ENCODE data around the gene ANKRD28. TPM values are rescaled to one million over a fixed set of nuclear protein-coding genes. Genes with fewer than 3 reads are reported as not detected.
A peak's percentile ranks its signal among the peaks of the same experiment; 100 is the strongest.

ANKRD28 gene
- total RNA-seq, 2 donors from 2014 or later, result 54.5 to 69.3 TPM

DNA sequence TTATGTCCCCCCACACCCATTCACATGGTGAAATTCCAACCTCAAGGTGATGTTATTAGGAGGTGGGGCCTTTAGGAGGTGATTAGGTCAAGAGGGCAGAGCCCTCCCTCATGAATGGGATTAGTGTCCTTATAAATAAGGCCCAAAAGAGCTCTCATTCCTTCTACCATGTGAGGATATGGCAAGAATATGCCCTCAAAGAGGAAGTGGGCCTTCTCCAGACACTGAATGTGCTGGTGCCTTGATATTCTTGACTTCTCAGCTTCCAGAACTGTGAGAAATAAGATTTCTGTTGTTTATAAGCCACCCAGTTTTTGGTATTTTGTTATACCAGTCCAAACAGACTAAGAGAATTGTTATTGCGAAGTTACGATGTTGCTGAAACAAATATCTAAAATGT, 94.4 kb downstream of the ANKRD28 start:
- no peak for ATAC-seq (replicated peaks)
- H3K4me1 Mint-ChIP-seq, result no peaks in the 10 kb centered on the region
- no peaks in the 10 kb centered on the region for H3K27me3 Mint-ChIP-seq
- peaks cover 78% of the 10 kb centered on the region for H3K36me3 Mint-ChIP-seq (ENCODE audit: low read depth)
- H3K4me3 Mint-ChIP-seq, result no peak overlapping the region
- no peaks in the 10 kb centered on the region for H3K9me3 Mint-ChIP-seq
- no peak overlapping the region for H3K27ac Mint-ChIP-seq

DNA sequence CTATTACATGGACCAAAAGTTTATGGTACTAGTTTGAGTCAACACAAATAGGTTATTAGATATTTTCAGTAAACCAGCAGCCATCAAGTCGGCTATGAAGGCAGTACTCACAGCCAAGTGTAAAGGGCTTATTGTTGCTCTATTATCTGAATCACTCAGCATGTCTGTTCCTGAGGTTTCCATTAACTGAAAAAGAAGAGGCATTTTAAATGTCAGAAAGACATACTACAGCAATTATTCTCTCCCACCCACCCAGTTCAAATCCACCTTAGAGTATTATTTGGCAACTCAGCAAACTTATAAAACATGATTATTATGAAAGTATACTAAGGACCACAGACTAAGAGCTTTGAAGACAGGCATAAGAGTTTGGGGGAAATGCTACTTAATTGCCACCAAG, 103.2 kb downstream of the ANKRD28 start:
- Mint-ChIP-seq H3K9me3 (no peaks in the 10 kb centered on the region), H3K27me3 (no peaks in the 10 kb centered on the region), H3K4me1 (no peaks in the 10 kb centered on the region), H3K27ac (peak overlapping the region; percentile 20), H3K4me3 (no peak overlapping the region), H3K36me3 (ENCODE audit: low read depth) (peaks cover 90% of the 10 kb centered on the region)
- ATAC-seq (replicated peaks), result no peak

DNA sequence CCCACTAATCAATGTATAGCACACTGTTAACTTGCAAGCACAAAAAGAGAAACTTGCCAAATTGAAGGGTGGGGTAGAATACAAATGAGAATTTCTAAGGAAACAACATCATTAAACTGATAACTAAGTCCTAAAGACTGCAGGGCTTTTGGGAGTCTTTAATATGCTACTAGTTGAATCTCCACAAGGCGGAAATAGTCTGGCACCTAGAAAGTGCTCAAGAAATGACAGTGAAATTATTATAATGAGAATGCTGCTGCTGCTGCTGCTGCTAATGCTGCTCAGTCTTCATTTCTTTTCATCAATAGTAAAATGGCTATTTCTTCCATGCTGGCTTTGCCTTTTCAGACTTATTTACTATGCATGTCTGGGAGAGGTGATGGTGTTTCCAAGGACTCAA, 104.4 kb downstream of the ANKRD28 start:
- Mint-ChIP-seq H3K27me3 (no peaks in the 10 kb centered on the region), H3K4me1 (no peaks in the 10 kb centered on the region), H3K4me3 (no peak overlapping the region), H3K36me3 (ENCODE audit: low read depth) (peaks cover 92% of the 10 kb centered on the region), H3K27ac (peak overlapping the region; percentile 51), H3K9me3 (no peaks in the 10 kb centered on the region)
- no peak for ATAC-seq (replicated peaks)

DNA sequence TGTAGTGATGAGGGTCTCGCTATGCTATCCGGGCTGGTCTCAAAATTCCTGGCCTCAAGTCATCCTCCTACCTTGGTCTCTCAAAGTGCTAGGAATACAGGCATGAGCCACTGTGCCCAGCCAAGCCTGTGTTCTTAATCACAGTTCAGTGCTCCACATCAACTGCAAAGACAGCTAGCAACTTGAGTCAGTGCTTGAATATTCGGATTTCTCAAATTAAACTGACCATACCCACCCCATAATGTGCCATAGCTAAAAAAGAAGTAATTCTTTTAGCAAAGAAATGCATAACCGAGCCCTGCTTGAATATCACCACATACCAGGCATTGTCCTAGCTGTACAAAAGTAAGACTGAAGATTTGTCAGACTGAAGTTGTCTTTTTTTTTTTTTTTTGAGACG, 107.0 kb downstream of the ANKRD28 start:
- Mint-ChIP-seq H3K27ac (no peak overlapping the region), H3K9me3 (no peaks in the 10 kb centered on the region), H3K4me1 (no peaks in the 10 kb centered on the region), H3K27me3 (no peaks in the 10 kb centered on the region), H3K4me3 (no peak overlapping the region), H3K36me3 (ENCODE audit: low read depth) (peaks cover 92% of the 10 kb centered on the region)
- no peak for ATAC-seq (replicated peaks)

DNA sequence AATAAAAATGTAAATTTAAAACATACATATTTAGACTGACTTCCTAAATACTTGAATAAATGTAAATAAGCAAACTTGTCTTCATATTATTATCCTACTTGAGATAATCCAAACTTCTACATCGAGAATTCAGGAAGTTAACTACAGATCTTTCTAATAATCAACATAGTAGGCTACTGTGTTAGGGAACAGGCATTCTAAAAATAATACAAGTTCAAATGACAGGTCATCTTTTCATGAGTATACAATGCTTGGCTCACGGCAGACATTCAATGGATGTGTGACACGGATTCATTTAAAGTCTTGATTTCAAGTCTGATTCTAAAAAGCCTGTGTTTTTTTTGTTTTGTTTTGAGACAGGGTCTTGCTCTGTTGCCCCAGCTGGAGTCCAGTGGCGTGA, 107.5 kb downstream of the ANKRD28 start:
- no peak for ATAC-seq (replicated peaks)
- H3K27me3 Mint-ChIP-seq, result no peaks in the 10 kb centered on the region
- H3K4me1 Mint-ChIP-seq, result no peaks in the 10 kb centered on the region
- H3K4me3 Mint-ChIP-seq, result no peak overlapping the region
- no peak overlapping the region for H3K27ac Mint-ChIP-seq
- peaks cover 92% of the 10 kb centered on the region for H3K36me3 Mint-ChIP-seq (ENCODE audit: low read depth)
- H3K9me3 Mint-ChIP-seq, result no peaks in the 10 kb centered on the region

DNA sequence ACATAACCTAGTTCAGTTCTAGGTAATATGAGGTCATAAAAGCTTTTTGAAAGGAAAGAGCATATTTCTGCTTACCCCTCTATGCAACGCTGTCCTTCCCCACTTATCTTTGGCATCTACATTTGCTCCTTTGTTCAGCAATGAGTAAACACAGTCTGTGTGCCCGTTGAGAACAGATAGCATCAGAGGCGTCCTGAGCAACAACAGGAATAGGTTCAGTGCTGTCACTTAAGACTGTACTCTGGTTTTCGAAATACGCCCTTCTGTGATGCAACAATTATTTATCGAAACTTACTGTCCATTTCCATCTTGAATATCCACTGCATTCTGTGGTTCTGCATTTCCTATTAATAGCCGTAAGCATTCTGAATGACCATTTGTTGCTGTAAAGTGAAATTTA, 111.9 kb downstream of the ANKRD28 start:
- no peak overlapping the region for H3K4me3 Mint-ChIP-seq

DNA sequence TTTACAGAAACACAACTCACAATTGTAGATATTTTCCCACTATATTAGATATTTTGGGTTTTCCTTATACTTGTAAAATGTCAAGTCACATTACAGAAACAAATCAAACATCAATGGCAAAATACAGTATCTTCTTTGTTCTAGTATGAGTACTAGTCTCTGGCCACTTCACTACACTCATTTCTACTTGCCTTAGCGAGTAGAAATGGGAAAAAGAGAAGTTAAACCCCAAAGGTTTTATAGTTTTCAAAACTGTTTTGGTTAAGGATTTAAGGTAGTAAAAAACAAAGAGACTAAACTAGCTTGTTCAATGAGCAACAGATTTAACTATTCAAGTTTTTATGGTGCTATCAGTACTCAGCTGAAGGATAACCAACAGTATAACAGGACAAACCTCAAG, 114.5 kb downstream of the ANKRD28 start:
- no peaks in the 10 kb centered on the region for H3K4me1 Mint-ChIP-seq

More for the DNA sequence above, 111.9 kb downstream of the ANKRD28 start:
- no peak overlapping the region for H3K27ac Mint-ChIP-seq
- no peaks in the 10 kb centered on the region for H3K9me3 Mint-ChIP-seq
- no peaks in the 10 kb centered on the region for H3K4me1 Mint-ChIP-seq
- no peak for ATAC-seq (replicated peaks)
- H3K27me3 Mint-ChIP-seq, result no peaks in the 10 kb centered on the region
- H3K36me3 Mint-ChIP-seq (ENCODE audit: low read depth), result peaks cover 86% of the 10 kb centered on the region

DNA sequence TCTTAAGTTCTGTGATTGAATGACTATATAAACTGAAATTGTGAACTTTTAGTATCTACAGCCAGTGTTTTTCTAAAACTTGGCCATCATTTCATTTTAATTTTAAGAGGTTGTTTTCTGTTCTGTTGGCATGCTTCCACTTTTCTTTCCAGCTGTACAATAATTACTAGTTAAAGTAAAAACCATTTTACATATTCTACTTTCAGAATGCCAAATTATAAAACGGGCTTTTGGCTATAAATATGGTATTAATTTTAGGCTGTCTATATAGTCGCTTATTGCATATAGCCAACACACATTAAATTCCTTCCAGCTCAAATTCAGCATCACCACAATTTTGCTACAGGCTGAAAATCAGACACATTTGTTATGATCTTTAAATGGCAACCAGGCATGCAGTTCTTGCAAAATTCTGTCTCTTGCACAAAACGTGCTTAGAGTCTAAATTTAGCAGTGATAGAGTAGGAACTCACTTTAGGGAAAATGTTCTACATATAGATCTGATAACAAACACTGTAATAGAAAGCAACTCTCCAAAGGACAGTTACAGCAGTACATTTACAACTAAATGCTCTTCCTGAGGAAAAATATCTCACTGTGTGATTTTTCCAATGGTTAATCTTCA, 115.1 kb downstream of the ANKRD28 start:
- H3K4me1 Mint-ChIP-seq, result no peaks in the 10 kb centered on the region
- H3K4me3 Mint-ChIP-seq, result no peak overlapping the region
- H3K9me3 Mint-ChIP-seq, result no peaks in the 10 kb centered on the region
- peaks cover 62% of the 10 kb centered on the region for H3K36me3 Mint-ChIP-seq (ENCODE audit: low read depth)
- H3K27me3 Mint-ChIP-seq, result no peaks in the 10 kb centered on the region
- ATAC-seq (replicated peaks), result no peak
- no peak overlapping the region for H3K27ac Mint-ChIP-seq

More for the DNA sequence above, 114.5 kb downstream of the ANKRD28 start:
- Mint-ChIP-seq H3K27me3 (no peaks in the 10 kb centered on the region), H3K36me3 (ENCODE audit: low read depth) (peaks cover 64% of the 10 kb centered on the region), H3K27ac (no peak overlapping the region), H3K4me3 (no peak overlapping the region), H3K9me3 (no peaks in the 10 kb centered on the region)
- no peak for ATAC-seq (replicated peaks)

DNA sequence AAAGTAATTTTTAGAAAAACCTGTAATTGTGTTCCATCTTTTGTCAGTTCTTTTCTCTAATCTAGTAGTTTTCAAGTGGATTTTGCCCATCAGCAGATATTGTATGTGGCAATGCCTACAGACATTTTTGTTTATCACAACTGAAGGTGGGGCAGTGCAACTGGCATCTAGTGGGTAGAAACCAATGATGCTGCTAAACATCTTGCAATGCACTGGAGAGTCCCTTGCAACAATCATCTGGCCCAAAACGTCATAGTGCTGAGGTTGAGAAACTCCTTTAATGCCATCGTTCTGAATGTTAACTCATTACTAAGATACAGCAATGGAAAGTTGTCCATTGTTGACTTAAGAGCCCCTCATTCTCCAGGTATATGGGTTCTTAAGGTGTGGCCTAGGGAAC, 116.1 kb downstream of the ANKRD28 start:
- ATAC-seq (replicated peaks), result no peak
- no peaks in the 10 kb centered on the region for H3K9me3 Mint-ChIP-seq
- no peak overlapping the region for H3K27ac Mint-ChIP-seq
- H3K4me3 Mint-ChIP-seq, result no peak overlapping the region
- no peaks in the 10 kb centered on the region for H3K4me1 Mint-ChIP-seq
- no peaks in the 10 kb centered on the region for H3K27me3 Mint-ChIP-seq
- H3K36me3 Mint-ChIP-seq (ENCODE audit: low read depth), result peaks cover 55% of the 10 kb centered on the region

DNA sequence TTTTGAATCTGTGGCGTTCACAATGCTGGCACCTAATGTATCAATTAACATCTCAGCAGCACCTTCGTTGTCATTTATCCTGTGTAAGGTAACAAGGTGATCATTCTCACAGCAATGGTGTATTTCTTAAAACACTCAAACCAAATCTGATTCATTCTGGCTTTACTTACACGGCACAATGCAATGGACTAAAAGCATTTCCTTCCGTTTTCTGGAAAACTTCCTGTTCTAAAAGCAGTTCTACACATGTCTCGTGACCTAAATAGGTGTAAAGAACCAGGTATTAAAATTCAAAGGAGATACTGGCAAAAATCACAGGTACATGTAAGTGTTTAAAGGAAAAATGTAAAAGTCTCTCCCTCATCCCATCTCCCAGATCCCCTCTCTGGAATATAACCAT, 118.5 kb downstream of the ANKRD28 start:
- H3K27me3 Mint-ChIP-seq, result no peaks in the 10 kb centered on the region
- H3K4me3 Mint-ChIP-seq, result no peak overlapping the region
- no peaks in the 10 kb centered on the region for H3K9me3 Mint-ChIP-seq
- H3K27ac Mint-ChIP-seq, result no peak overlapping the region
- ATAC-seq (replicated peaks), result no peak
- H3K36me3 Mint-ChIP-seq (ENCODE audit: low read depth), result peaks cover 31% of the 10 kb centered on the region
- H3K4me1 Mint-ChIP-seq, result no peaks in the 10 kb centered on the region

DNA sequence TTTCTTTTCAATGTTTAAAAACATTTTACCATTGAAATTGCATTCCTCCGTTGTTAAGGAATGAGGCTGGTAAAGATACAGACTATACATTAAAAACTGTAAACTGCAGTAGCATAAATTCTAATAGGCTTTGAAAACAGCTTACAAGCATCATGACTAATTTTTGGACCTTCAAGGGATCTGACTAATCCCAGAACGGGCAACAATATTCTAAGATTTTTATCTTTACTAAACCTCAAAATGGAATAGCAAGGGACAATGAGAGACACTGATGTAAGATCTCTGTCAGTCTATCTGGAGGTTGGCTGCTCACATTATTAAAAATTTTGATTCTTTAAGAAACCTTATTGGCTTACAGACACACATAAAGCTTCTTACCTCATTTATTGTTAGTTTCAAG, 121.5 kb downstream of the ANKRD28 start:
- ATAC-seq (replicated peaks), result peak; percentile 19
- H3K27me3 Mint-ChIP-seq, result no peaks in the 10 kb centered on the region
- no peak overlapping the region for H3K4me3 Mint-ChIP-seq
- H3K4me1 Mint-ChIP-seq, result no peaks in the 10 kb centered on the region
- H3K9me3 Mint-ChIP-seq, result no peaks in the 10 kb centered on the region
- H3K27ac Mint-ChIP-seq, result no peak overlapping the region
- H3K36me3 Mint-ChIP-seq (ENCODE audit: low read depth), result peaks cover 9% of the 10 kb centered on the region

DNA sequence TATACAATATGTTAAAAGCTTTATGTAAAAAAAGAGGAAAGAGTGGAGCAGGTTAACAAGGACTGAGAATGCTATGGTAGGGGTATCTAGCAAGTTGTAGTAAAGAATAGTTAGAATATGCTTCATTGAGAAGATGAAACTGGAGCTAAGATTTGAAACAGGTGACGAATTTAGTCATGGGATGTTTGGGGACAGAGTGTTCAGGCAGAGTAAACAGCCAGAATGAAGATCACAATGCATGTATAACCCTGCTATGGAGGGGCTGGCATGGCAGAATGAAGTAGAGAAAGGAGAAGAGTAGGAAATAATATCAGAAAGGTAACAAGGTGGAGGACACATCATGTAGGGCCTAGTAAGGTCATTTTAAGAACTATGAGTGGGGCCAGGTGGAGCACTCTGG, 124.2 kb downstream of the ANKRD28 start:
- Mint-ChIP-seq H3K4me3 (no peak overlapping the region), H3K4me1 (peaks cover 5% of the 10 kb centered on the region), H3K27ac (no peak overlapping the region), H3K27me3 (no peaks in the 10 kb centered on the region), H3K9me3 (no peaks in the 10 kb centered on the region), H3K36me3 (ENCODE audit: low read depth) (peaks cover 27% of the 10 kb centered on the region)
- no peak for ATAC-seq (replicated peaks)

DNA sequence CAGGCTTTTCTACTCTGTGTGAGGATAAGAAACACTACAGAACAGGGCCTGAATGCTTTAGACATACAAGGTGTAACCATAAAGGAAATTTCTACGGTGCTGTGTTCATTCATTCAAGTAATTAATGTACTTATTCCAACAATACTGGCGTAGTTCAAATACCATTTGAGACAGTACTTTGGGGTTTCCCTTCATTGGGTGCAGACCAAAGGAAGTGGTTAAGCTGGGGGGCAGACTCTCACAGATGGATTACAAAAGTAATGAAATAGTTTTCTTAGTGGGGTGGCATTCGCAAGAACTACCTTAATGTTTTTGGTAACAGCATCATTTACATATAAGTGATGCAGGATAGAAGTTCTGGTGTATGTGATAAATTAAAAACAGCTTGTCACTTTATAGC, 130.3 kb downstream of the ANKRD28 start:
- Mint-ChIP-seq H3K9me3 (peaks cover 3% of the 10 kb centered on the region), H3K4me3 (peak overlapping the region; percentile 19)

DNA sequence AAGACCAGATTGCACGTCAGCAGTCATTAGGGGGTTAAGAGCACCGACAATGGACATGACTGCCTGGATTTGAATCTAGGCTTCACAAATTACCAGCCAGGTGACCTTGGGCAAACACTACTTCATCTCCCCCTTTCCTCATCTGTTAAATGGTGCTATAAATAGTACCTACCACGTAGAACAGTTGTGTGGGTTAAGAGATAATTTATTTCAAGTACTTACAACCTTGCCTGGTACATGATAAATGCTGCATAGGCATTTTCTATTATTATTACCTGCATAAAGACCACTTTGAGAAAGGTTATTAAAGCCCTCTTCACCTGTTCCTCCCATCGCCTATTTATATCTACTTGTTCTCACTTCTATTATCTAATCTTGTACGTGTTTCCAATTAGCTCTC, 131.5 kb downstream of the ANKRD28 start:
- no peaks in the 10 kb centered on the region for H3K27me3 Mint-ChIP-seq
- H3K9me3 Mint-ChIP-seq, result peaks cover 3% of the 10 kb centered on the region
- H3K36me3 Mint-ChIP-seq (ENCODE audit: low read depth), result peaks cover 43% of the 10 kb centered on the region
- H3K27ac Mint-ChIP-seq, result no peak overlapping the region
- H3K4me1 Mint-ChIP-seq, result peaks cover 20% of the 10 kb centered on the region
- no peak overlapping the region for H3K4me3 Mint-ChIP-seq
- no peak for ATAC-seq (replicated peaks)

More for the DNA sequence above, 130.3 kb downstream of the ANKRD28 start:
- H3K27me3 Mint-ChIP-seq, result no peaks in the 10 kb centered on the region
- H3K4me1 Mint-ChIP-seq, result peaks cover 20% of the 10 kb centered on the region
- H3K36me3 Mint-ChIP-seq (ENCODE audit: low read depth), result peaks cover 45% of the 10 kb centered on the region
- peak; percentile 91 for ATAC-seq (replicated peaks)
- peak overlapping the region; percentile 19 for H3K27ac Mint-ChIP-seq

DNA sequence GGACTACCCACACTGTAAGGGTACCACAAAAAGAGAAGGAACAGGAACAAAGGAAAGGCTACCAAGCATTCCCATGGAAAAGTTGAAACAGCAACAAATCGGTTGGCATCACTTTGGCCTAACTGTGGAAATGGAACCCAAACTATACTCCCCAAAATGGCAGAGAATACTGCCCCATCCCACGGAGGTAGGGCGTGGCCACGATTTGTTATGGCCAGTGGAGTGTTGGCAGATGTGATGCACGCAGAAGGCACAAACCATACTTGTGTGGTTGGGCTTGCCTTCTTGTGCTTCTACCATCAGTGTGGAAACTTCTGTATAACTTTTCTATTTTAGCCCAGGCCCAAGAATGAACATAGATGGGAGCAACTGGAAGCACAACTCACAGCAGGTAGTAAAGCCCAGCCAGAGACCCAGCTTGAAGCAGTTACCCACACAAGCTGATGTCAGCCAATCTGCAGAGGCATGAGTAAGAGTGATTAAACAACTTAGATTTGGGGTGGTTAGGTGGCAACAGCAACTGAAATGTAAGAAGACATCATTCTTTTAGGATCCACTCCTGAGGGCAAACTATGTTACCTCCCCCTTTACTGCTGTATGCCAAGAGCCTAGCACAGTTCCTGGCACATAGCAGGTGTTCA, 132.1 kb downstream of the ANKRD28 start:
- Mint-ChIP-seq H3K36me3 (ENCODE audit: low read depth) (peaks cover 37% of the 10 kb centered on the region), H3K9me3 (peaks cover 3% of the 10 kb centered on the region), H3K4me1 (peaks cover 20% of the 10 kb centered on the region), H3K27me3 (no peaks in the 10 kb centered on the region), H3K4me3 (no peak overlapping the region), H3K27ac (no peak overlapping the region)
- peak; percentile 64 for ATAC-seq (replicated peaks)

Measured in activated T-helper 17 cell treated with anti-CD3 and anti-CD28 coated beads, Interleukin-2, amount 50 U/mL, for 72 hours (primary cell).